A549 (cell line): ENCODE measurements around the gene MYO18A.

Source experiments
- BHLHE40 ChIP-seq: IDR thresholded peaks from 2 replicates; pipeline ENCODE4 v1.6.1; 2012; ENCODE audit warnings: low read depth, low read length, inconsistent platforms
- CBX8 ChIP-seq: fragments of 200-600 bp; sonication (generic); IDR thresholded peaks from 2 replicates; pipeline ENCODE4 v1.6.1; 2016
- CTCF ChIP-seq: fragments of >200 bp; sonication (Bioruptor Twin); formaldehyde crosslinking; IDR thresholded peaks from 3 replicates; pipeline ENCODE4 v1.5.1; 2016
- EHF ChIP-seq: fragments of 250-450 bp; sonication (Bioruptor Pico); IDR thresholded peaks from 2 replicates; pipeline ENCODE4 v1.5.0; 2020; ENCODE audit warnings: mild to moderate bottlenecking
- POLR2A ChIP-seq: IDR thresholded peaks from 2 replicates; pipeline ENCODE4 v1.6.1; 2012; ENCODE audit warnings: mild to moderate bottlenecking, low read length
- RFX5 ChIP-seq: fragments of 450-650 bp; IDR thresholded peaks from 2 replicates; pipeline ENCODE4 v1.7.1; 2014; ENCODE audit warnings: antibody characterized with exemption, mild to moderate bottlenecking, moderate library complexity
- RNF2 ChIP-seq: fragments of 200-600 bp; sonication (generic); IDR thresholded peaks from 2 replicates; pipeline ENCODE4 v1.6.1; 2016; ENCODE audit warnings: low read depth, mild to moderate bottlenecking, antibody characterized with exemption, moderate library complexity, borderline replicate concordance
- SMC3 ChIP-seq: fragments of >200 bp; sonication (Bioruptor Twin); formaldehyde crosslinking; IDR thresholded peaks from 3 replicates; pipeline ENCODE4 v1.6.1; 2018; ENCODE audit warnings: inconsistent platforms
- USF2 ChIP-seq: fragments of 450-650 bp; IDR thresholded peaks from 2 replicates; pipeline ENCODE4 v1.6.1; 2014; ENCODE audit warnings: antibody characterized with exemption
- TF ChIP-seq, protein P1 (sequence below): IDR thresholded peaks from 2 replicates; pipeline ENCODE4 v1.6.1; 2012

GRCh38 chr17:29074488-29074887 is 105.7 kb downstream of the MYO18A start:
- TF ChIP-seq CBX8 (no peak), EHF (CRISPR knock-in tag) (no peak), CTCF (no peak), POLR2A (no peak), RFX5 (no peak), BHLHE40 (no peak), USF2 (no peak), SMC3 (no peak), RNF2 (no peak)
- TF ChIP-seq, protein P1, sequence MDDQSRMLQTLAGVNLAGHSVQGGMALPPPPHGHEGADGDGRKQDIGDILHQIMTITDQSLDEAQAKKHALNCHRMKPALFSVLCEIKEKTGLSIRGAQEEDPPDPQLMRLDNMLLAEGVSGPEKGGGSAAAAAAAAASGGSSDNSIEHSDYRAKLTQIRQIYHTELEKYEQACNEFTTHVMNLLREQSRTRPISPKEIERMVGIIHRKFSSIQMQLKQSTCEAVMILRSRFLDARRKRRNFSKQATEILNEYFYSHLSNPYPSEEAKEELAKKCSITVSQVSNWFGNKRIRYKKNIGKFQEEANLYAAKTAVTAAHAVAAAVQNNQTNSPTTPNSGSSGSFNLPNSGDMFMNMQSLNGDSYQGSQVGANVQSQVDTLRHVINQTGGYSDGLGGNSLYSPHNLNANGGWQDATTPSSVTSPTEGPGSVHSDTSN = no peak
